Stimulated activated CD4-positive, alpha-beta T cell treated with anti-CD3 and anti-CD28 coated beads, Interleukin-12 subunit alpha, Interleukin-12 subunit beta, amount 100 ng/mL, for 4 hours (primary cell): ENCODE measurements around the gene AKR1C3.

Source experiments
- DNase-seq: peaks from one replicate; pipeline ENCODE4 v3.0.0-alpha.2; 2020

The AKR1C3 gene

DNA sequence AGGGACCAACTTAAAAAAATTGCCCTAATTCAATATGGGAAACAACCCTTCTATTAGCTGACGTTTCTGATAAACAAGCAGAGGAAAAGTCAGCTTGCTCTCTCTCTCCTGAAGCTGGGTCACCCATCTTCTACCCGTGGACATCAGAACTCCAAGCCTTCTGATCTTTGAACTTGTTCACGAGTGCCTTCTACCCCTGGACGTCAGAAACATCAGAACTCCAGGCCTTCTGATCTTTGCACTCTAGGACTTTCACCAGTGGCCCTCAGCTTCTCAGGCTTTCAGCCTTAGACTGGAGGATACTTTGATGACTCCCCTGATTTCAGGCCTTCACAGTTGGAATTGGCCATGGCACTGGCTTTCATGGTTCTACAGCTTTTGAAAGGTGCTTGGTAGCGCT lies 48.9 kb downstream of the AKR1C3 start:
- DNase-seq, result no peak

- DNase-seq, result no peak
These were observed 52.7 kb downstream of the AKR1C3 start for GRCh38 chr10:5146920-5147254.

DNA sequence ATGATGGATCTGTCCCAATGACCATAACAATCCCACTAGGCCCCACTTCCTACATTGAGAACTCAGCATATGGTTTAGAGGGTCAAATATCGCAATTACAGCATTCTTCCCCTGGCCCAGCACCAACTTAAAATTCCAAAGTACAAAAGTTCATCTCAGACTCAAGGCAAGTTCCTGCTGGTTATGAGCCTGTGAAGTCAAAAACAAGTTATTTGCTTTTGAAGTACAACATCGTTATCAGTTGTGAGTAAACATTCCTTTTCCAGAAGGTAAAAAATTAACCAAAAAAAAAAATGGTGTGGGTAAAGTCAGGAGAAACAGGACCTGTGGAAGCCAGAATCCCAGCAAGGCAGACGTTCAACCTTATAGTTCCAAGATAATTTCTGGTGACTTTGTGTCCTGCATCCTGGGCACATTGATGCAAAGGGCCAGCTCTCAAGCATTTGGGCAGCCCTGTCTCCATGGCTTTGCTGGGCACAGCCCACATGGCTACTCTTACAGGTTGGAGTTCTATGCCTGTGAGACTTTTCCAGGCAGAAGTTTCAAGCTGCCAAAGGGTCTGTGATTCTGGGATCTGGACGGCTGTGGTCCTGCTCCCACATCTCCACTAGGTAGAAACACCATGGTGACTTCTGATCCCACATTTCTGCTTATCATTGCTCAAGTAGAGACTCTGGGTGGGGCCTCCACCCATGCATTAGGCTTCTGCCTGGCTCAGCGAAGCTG lies 53.2 kb downstream of the AKR1C3 start:
- DNase-seq, result no peak

DNA sequence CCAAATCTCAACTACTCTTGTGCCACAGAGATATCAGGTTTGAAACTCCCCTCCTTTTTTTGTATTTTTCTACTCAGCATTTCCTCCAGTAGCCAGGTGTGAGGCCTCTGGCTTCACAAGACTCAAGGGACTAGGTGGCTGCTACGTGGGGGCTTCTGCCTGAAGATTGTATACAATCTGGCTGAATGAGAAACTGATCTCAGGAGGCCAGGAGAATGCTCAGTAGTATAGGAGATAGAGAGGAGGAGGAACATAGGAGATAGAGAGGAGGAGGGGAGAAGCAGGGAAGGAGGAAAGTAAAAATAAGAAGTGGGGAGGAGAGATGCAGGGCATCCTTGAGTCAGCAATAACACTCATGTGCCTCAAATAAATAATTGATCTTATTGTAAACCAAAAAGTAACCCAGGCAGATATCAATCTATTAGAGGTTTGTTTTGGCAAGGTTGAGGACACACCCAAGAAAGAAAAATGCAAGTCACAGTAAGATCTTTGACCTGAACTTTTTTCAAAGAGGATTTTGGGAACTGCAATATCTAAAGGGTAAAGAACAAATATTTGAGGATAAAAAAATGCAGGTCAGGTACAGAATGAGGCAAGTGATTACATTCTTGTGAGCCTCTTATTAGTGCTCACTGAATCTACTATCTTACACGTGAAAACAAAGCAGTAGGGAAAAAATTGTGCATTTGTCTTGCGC lies 53.9 kb downstream of the AKR1C3 start:
- no peak for DNase-seq

GRCh38 chr10:5148678-5149032 lies 54.4 kb downstream of the AKR1C3 start:
- DNase-seq, result no peak

- DNase-seq, result no peak
These were observed 56.9 kb downstream of the AKR1C3 start for GRCh38 chr10:5151076-5151475.

DNA sequence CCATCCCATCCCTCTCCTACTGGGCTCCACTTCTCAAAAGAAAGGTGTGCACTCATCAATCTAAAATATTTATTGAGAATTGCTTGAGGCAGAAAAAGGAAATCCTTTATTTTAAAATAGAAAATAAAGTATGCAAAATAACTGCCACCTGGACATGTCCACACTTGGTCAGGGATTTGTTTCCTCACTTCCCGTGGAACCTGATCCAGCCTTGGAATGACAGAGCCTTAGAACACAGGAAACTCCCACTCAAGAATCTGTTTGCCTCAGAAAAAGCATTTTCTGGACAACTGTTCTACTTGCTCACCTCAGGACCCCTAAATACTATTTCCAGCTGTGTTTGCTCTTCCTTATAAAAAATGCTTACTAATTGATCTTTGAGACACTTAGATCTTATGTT lies 61.7 kb downstream of the AKR1C3 start:
- DNase-seq, result no peak
